Stimulated activated CD8-positive, alpha-beta memory T cell treated with anti-CD3 and anti-CD28 coated beads, Interleukin-2, amount 100 ng/mL, for 48 hours (primary cell): ENCODE measurements around the gene IDH3A.
"Not testable (repeated sequence)": the region's sequence is repeated elsewhere in the genome, so short reads cannot be mapped to it uniquely, and the experiment has no call there.

ENCODE experiments used
- DNase-seq, 2 donors: peaks; one replicate each; pipeline ENCODE4 v3.0.0-alpha.2; 2020; ENCODE audit warnings: low read depth in 2 of 2

Gene IDH3A

GRCh38 chr15:78129077-78129750, 19.9 kb upstream of the IDH3A start:
- DNase-seq = no peak

GRCh38 chr15:78129751-78130287, 19.3 kb upstream of the IDH3A start:
- DNase-seq = no peak

- DNase-seq = peak in 1 of 2 donors; percentile 25
Measured at GRCh38 chr15:78130466-78131294, 18.5 kb upstream of the IDH3A start.

GRCh38 chr15:78131295-78132061, 17.7 kb upstream of the IDH3A start, which contains the start of gene CIB2:
TSS of gene CIB2 (minus strand) at chr15:78131445. CDS start at chr15:78131215, 230 bp downstream.
- DNase-seq = peak; percentile 68 to 73

GRCh38 chr15:78133801-78134200, 15.4 kb upstream of the IDH3A start:
- no peak for DNase-seq

GRCh38 chr15:78139578-78139977, 9.6 kb upstream of the IDH3A start:
- no peak for DNase-seq

GRCh38 chr15:78140292-78140691, 8.9 kb upstream of the IDH3A start:
- DNase-seq = no peak

GRCh38 chr15:78142332-78142731, 6.8 kb upstream of the IDH3A start:
- no peak for DNase-seq

- DNase-seq = no peak
Measured at GRCh38 chr15:78146425-78147154, 2.6 kb upstream of the IDH3A start.

- no peak for DNase-seq
Measured at GRCh38 chr15:78147566-78147965, 1.6 kb upstream of the IDH3A start.

GRCh38 chr15:78148392-78149067, 632 bp upstream of the IDH3A start:
- DNase-seq = no peak

GRCh38 chr15:78149805-78150751, 916 bp downstream of the IDH3A start:
- no peak for DNase-seq

- DNase-seq = not testable (repeated sequence)
Measured at GRCh38 chr15:78151075-78151474, 1.9 kb downstream of the IDH3A start.

- DNase-seq = no peak
Measured at GRCh38 chr15:78154955-78155354, 5.8 kb downstream of the IDH3A start.

GRCh38 chr15:78155355-78155939, 6.3 kb downstream of the IDH3A start:
- DNase-seq = no peak

- no peak for DNase-seq
Measured at GRCh38 chr15:78156653-78157052, 7.5 kb downstream of the IDH3A start.

- DNase-seq = no peak
Measured at GRCh38 chr15:78157203-78157602, 8.0 kb downstream of the IDH3A start.

- DNase-seq = no peak
Measured at GRCh38 chr15:78159395-78159794, 10.2 kb downstream of the IDH3A start.

GRCh38 chr15:78162038-78162437, 12.9 kb downstream of the IDH3A start:
- no peak for DNase-seq
